CD14-positive monocyte (primary cell): ENCODE results near the gene GSE1. TPM values are rescaled to one million over a fixed set of nuclear protein-coding genes. Genes with fewer than 3 reads are reported as not detected.
A peak's percentile ranks its signal among the peaks of the same experiment; 100 is the strongest.

Source experiments
- DNase-seq, 3 donors: peaks; one replicate each; pipeline ENCODE4 v3.0.0-alpha.2; 2011 to 2022
- H2AFZ ChIP-seq: 2 replicates; pipeline ENCODE4 v1.6.0; 2012; ENCODE audit warnings: mild to moderate bottlenecking, low read depth, low read length, inconsistent platforms; ENCODE audit not compliant: insufficient read depth, poor library complexity, severe bottlenecking
- H3K27ac ChIP-seq, 2 donors: 1 replicate in 1 of 2; 2 replicates in 1 of 2; pipeline ENCODE4 v1.5.1; 2012 to 2013; ENCODE audit warnings: low read length in 2 of 2, control low read depth in 1 of 2, inconsistent platforms in 1 of 2, low read depth in 1 of 2, mild to moderate bottlenecking in 1 of 2
- H3K27me3 ChIP-seq, 2 donors: one replicate each; pipeline versions ENCODE4 v1.6.0 to v1.6.1; 2011 to 2013; ENCODE audit warnings: low read length in 2 of 2; ENCODE audit not compliant: control insufficient read depth in 2 of 2, insufficient read depth in 2 of 2
- H3K36me3 ChIP-seq, 2 donors: replicated peaks in 1 of 2; 1 replicate in 1 of 2; 2 replicates in 1 of 2; pipeline versions ENCODE4 v1.5.1 to v1.6.1; 2012 to 2013; ENCODE audit warnings: low read length in 2 of 2, control low read depth in 1 of 2, inconsistent platforms in 1 of 2, mild to moderate bottlenecking in 1 of 2; ENCODE audit not compliant: insufficient read depth in 2 of 2, control insufficient read depth in 1 of 2
- H3K4me1 ChIP-seq, 2 donors: 1 replicate in 1 of 2; 2 replicates in 1 of 2; pipeline versions ENCODE4 v1.5.1 to v1.6.1; 2012 to 2013; ENCODE audit warnings: low read length in 2 of 2, control low read depth in 1 of 2, inconsistent platforms in 1 of 2, mild to moderate bottlenecking in 1 of 2, moderate library complexity in 1 of 2; ENCODE audit not compliant: insufficient read depth in 2 of 2, control insufficient read depth in 1 of 2
- H3K4me2 ChIP-seq: replicated peaks from 2 replicates; pipeline ENCODE3; 2012; ENCODE audit warnings: low read length, moderate library complexity, mild to moderate bottlenecking; ENCODE audit not compliant: poor library complexity, severe bottlenecking; ENCODE audit errors: extremely low read depth
- H3K4me3 ChIP-seq, 3 experiments: fragments of 200-600 bp in 1 of 3; sonication (generic) in 1 of 3; replicated peaks in 1 of 3; 1 replicate in 2 of 3; 2 replicates in 1 of 3; pipeline ENCODE4 v1.5.1; 2011 to 2013; ENCODE audit warnings: low read length in 3 of 3, mild to moderate bottlenecking in 3 of 3, control low read depth in 2 of 3, low read depth in 2 of 3, inconsistent platforms in 1 of 3, moderate library complexity in 1 of 3
- H3K79me2 ChIP-seq: 2 replicates; pipeline ENCODE4 v1.6.0; 2012; ENCODE audit warnings: mild to moderate bottlenecking, control low read depth, inconsistent platforms, low read length, moderate library complexity; ENCODE audit not compliant: insufficient read depth
- H3K9ac ChIP-seq: 2 replicates; pipeline ENCODE4 v1.6.0; 2017; ENCODE audit warnings: low read length, mild to moderate bottlenecking; ENCODE audit not compliant: insufficient read depth, poor library complexity, severe bottlenecking
- H3K9me3 ChIP-seq, 2 donors: replicated peaks in 1 of 2; 1 replicate in 1 of 2; 2 replicates in 1 of 2; pipeline versions ENCODE4 v1.5.1 to v1.6.1; 2012 to 2013; ENCODE audit warnings: low read length in 2 of 2, control low read depth in 1 of 2; ENCODE audit not compliant: control insufficient read depth in 1 of 2, insufficient read depth in 1 of 2
- H4K20me1 ChIP-seq: 2 replicates; pipeline ENCODE4 v1.6.0; 2012; ENCODE audit warnings: mild to moderate bottlenecking, low read length, control low read depth, moderate library complexity; ENCODE audit not compliant: insufficient read depth
- H3K27ac Mint-ChIP-seq, 7 donors: one replicate each; pipeline ENCODE4 v1.8.0; 2020; ENCODE audit warnings: mild to moderate bottlenecking in 7 of 7, mixed read lengths in 7 of 7, moderate library complexity in 6 of 7, inconsistent platforms in 2 of 7
- H3K27me3 Mint-ChIP-seq, 3 donors: one replicate each; pipeline ENCODE4 v1.8.0; 2021 to 2022; ENCODE audit warnings: low read depth in 3 of 3, mild to moderate bottlenecking in 3 of 3, mixed read lengths in 3 of 3, moderate library complexity in 3 of 3, inconsistent platforms in 1 of 3
- H3K36me3 Mint-ChIP-seq, 2 donors: one replicate each; pipeline ENCODE4 v1.8.0; 2020; ENCODE audit warnings: mixed read lengths in 2 of 2, inconsistent platforms in 1 of 2, mild to moderate bottlenecking in 1 of 2
- H3K4me1 Mint-ChIP-seq: one replicate; pipeline ENCODE4 v1.8.0; 2020; ENCODE audit warnings: mild to moderate bottlenecking, mixed read lengths
- H3K4me3 Mint-ChIP-seq, 2 donors: one replicate each; pipeline ENCODE4 v1.8.0; 2020; ENCODE audit warnings: mild to moderate bottlenecking in 2 of 2, mixed read lengths in 2 of 2, moderate library complexity in 1 of 2
- H3K9me3 Mint-ChIP-seq, 7 donors: one replicate each; pipeline ENCODE4 v1.8.0; 2020 to 2022; ENCODE audit warnings: mixed read lengths in 7 of 7, mild to moderate bottlenecking in 6 of 7, moderate library complexity in 6 of 7, inconsistent platforms in 2 of 7
- WGBS: methylation state at CpG from one replicate; pipeline ENCODE4 v1.1.5; 2013; ENCODE audit warnings: missing lambda C conversion rate; ENCODE audit not compliant: insufficient coverage; 5-methylcytosine and 5-hydroxymethylcytosine counted together
- intact Hi-C, 2 donors: fragments of 100-400 bp; cut with micrococcal nuclease; formaldehyde crosslinking; loops; one replicate each; pipeline versions ENCODE4 v1.15.0 to v1.15.1; 2023
- polyA plus RNA-seq, 3 donors: library from polyadenylated mRNA; depleted of rRNA in 1 of 3; unstranded in 2 of 3; stranded (reverse) in 1 of 3; fragments of 300-500 nt in 2 of 3; fragments of >200 nt in 1 of 3; fragmentation: Illumina TruSeq in 2 of 3; gene quantifications; 1 replicate in 2 of 3; 2 replicates in 1 of 3; pipeline ENCODE4 v1.2.3, GENCODE V29; 2012 to 2021
- TF ChIP-seq, protein P1 (sequence below): fragments of 200-600 bp; IDR thresholded peaks from one replicate; pipeline ENCODE4 v1.8.0; 2022; ENCODE audit warnings: antibody characterized with exemption, mild to moderate bottlenecking

Gene GSE1
- polyA plus RNA-seq, 3 donors: 0.67 to 38.9 (median 0.86) TPM

- H3K9me3 Mint-ChIP-seq: no peaks in the 10 kb centered on the region
- Histone ChIP-seq H4K20me1 (no peaks in the 10 kb centered on the region), H3K4me3 (no peak overlapping the region), H3K36me3 (peaks cover 91 to 100% of the 10 kb centered on the region in 2 donors), H3K9me3 (no peaks in the 10 kb centered on the region), H3K79me2 (no peaks in the 10 kb centered on the region), H3K4me2 (no peak overlapping the region), H3K27me3 (no peaks in the 10 kb centered on the region), H3K9ac (no peak overlapping the region), H2AFZ (no peak overlapping the region), H3K4me1 (no peaks in the 10 kb centered on the region), H3K27ac (no peak overlapping the region)
- TF ChIP-seq, protein P1, sequence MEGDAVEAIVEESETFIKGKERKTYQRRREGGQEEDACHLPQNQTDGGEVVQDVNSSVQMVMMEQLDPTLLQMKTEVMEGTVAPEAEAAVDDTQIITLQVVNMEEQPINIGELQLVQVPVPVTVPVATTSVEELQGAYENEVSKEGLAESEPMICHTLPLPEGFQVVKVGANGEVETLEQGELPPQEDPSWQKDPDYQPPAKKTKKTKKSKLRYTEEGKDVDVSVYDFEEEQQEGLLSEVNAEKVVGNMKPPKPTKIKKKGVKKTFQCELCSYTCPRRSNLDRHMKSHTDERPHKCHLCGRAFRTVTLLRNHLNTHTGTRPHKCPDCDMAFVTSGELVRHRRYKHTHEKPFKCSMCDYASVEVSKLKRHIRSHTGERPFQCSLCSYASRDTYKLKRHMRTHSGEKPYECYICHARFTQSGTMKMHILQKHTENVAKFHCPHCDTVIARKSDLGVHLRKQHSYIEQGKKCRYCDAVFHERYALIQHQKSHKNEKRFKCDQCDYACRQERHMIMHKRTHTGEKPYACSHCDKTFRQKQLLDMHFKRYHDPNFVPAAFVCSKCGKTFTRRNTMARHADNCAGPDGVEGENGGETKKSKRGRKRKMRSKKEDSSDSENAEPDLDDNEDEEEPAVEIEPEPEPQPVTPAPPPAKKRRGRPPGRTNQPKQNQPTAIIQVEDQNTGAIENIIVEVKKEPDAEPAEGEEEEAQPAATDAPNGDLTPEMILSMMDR: no peak
- peak overlapping the region in 1 of 7 donors; percentile 10 for H3K27ac Mint-ChIP-seq
- no peak overlapping the region for H3K4me3 Mint-ChIP-seq
- H3K27me3 Mint-ChIP-seq: no peaks in the 10 kb centered on the region
- intact Hi-C loops: no loop called here
- H3K4me1 Mint-ChIP-seq: no peaks in the 10 kb centered on the region
- no peak for DNase-seq
- H3K36me3 Mint-ChIP-seq: peaks cover 91 to 99% of the 10 kb centered on the region in 2 donors
- 93% methylated on average over 9 of the region's 10 CpGs for WGBS
Observed at GRCh38 chr16:85668676-85669424, 55.7 kb downstream of the GSE1 start.

DNA sequence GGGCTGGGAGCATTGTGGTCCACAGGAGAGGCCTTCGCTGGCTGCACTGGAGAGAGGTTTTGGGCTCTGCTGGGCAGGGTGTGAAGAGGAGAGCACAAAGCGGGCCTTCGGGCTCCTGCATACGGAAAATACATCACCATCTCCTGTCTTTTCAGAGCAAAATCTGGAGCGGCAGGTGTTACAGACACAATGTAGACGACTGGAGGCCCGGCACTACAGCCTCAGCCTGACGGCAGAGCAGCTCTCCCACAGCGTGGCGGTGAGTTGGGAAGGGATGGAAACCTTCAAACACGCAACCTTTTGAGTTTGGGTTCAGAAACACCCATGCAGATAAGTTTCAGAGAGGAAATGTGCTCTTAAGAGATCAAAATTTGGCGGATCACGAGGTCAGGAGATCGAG lies 57.7 kb downstream of the GSE1 start:
- no peaks in the 10 kb centered on the region for H3K79me2 ChIP-seq
- no peak overlapping the region for H3K4me3 ChIP-seq
- no peaks in the 10 kb centered on the region for H3K9me3 ChIP-seq
- peaks cover 88 to 99% of the 10 kb centered on the region in 2 donors for H3K36me3 Mint-ChIP-seq
- no peaks in the 10 kb centered on the region for H3K27me3 Mint-ChIP-seq
- H3K36me3 ChIP-seq: peaks cover 89 to 100% of the 10 kb centered on the region in 2 donors
- H3K27ac Mint-ChIP-seq: no peak overlapping the region
- TF ChIP-seq, protein P1: no peak
- no peak overlapping the region for H3K27ac ChIP-seq
- H3K9ac ChIP-seq: no peak overlapping the region
- H3K27me3 ChIP-seq: no peaks in the 10 kb centered on the region
- no peak overlapping the region for H2AFZ ChIP-seq
- H3K4me1 ChIP-seq: no peaks in the 10 kb centered on the region
- WGBS: 100% methylated on average over 1 of the region's 14 CpGs
- no peaks in the 10 kb centered on the region for H4K20me1 ChIP-seq
- DNase-seq: no peak
- no peak overlapping the region for H3K4me3 Mint-ChIP-seq
- H3K9me3 Mint-ChIP-seq: no peaks in the 10 kb centered on the region
- H3K4me2 ChIP-seq: no peak overlapping the region
- intact Hi-C loops: no loop called here
- H3K4me1 Mint-ChIP-seq: no peaks in the 10 kb centered on the region
